ENCODE measurements around the gene GAA.

GAA gene

DNA sequence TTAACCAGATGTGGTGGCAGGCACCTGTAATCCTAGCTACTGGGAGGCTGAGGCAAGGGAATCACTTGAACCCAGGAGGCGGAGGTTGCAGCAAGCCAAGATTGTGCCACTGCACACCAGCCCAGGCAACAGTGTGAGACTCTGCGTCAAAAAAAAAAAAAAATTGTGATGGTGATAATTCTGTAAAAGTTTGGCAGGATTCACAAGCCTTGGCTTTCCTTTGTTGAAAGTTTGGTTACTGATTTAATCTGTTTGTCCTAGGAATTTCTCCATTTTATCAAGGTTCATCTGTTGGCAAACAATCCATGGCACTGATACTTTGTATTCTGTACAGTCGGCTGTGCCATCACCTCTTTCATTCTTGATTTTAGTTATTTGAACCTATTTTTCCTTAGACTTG lies 29.6 kb downstream of the GAA start:
- H3K27me3 Mint-ChIP-seq, result peaks cover 32% of the 10 kb centered on the region
- no peaks in the 10 kb centered on the region for H3K4me1 Mint-ChIP-seq
- H3K9me3 Mint-ChIP-seq, result no peaks in the 10 kb centered on the region
- ATAC-seq (replicated peaks; ENCODE audit: extremely low read depth, poor library complexity, severe bottlenecking), result no peak
- H3K27ac Mint-ChIP-seq (ENCODE audit: low read depth), result no peak overlapping the region
- H3K36me3 Mint-ChIP-seq (ENCODE audit: insufficient read depth), result peaks cover 26% of the 10 kb centered on the region
- no peak overlapping the region for H3K4me3 Mint-ChIP-seq
- DNase-seq (ENCODE audit: low spot score in 2 of 2), result no peak

- ATAC-seq (replicated peaks; ENCODE audit: extremely low read depth, poor library complexity, severe bottlenecking), result no peak
- Mint-ChIP-seq H3K27me3 (peaks cover 15% of the 10 kb centered on the region), H3K9me3 (no peaks in the 10 kb centered on the region), H3K4me3 (no peak overlapping the region), H3K27ac (ENCODE audit: low read depth) (peak overlapping the region; percentile 54), H3K36me3 (ENCODE audit: insufficient read depth) (peaks cover 46% of the 10 kb centered on the region), H3K4me1 (no peaks in the 10 kb centered on the region)
- no peak for DNase-seq (ENCODE audit: low spot score in 2 of 2)
Observed at GRCh38 chr17:80132906-80133625, 31.7 kb downstream of the GAA start.

DNA sequence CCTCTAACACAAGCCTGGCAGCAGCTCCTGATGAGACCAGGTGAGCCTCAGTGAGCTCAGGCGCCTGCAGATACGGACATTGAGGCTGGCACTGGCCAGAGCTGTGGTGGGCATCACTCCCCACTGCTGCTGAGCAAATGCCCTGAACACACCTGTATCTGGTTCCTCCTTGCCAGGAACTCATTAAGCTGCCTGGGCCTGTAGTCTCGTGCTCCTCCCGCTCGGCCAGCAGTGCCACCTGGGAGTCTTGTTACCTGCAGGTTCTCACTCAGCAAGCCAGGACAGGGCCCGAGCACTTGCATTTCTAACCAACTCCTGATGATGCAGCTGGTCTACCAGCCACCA lies 32.2 kb downstream of the GAA start:
- H3K4me3 Mint-ChIP-seq, result no peak overlapping the region
- peaks cover 50% of the 10 kb centered on the region for H3K36me3 Mint-ChIP-seq (ENCODE audit: insufficient read depth)
- H3K9me3 Mint-ChIP-seq, result no peaks in the 10 kb centered on the region
- no peak for DNase-seq (ENCODE audit: low spot score in 2 of 2)
- H3K27ac Mint-ChIP-seq (ENCODE audit: low read depth), result no peak overlapping the region
- ATAC-seq (replicated peaks; ENCODE audit: extremely low read depth, poor library complexity, severe bottlenecking), result no peak
- H3K4me1 Mint-ChIP-seq, result no peaks in the 10 kb centered on the region
- peaks cover 9% of the 10 kb centered on the region for H3K27me3 Mint-ChIP-seq

DNA sequence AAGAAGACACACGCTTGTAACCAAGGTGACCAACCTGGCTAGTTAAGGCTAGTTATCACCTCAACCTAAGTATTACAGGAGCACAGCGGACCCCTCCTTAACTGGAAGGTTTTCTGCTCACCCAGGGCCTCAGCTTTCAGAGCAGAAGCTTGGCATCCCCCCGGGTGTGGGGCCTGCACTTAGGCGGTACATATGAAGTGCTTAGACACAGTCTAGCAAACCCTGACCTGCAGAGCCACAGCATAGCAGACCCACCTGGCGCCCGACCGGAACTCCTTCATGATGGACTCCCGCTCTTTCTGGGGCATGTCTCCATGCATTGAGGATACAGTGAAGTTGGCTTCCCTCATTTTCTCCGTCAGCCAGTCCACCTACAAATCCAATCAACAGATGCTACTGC lies 35.8 kb downstream of the GAA start:
- peaks cover 82% of the 10 kb centered on the region for H3K36me3 Mint-ChIP-seq (ENCODE audit: insufficient read depth)
- no peaks in the 10 kb centered on the region for H3K9me3 Mint-ChIP-seq
- no peak overlapping the region for H3K4me3 Mint-ChIP-seq
- no peaks in the 10 kb centered on the region for H3K27me3 Mint-ChIP-seq
- no peak for ATAC-seq (replicated peaks; ENCODE audit: extremely low read depth, poor library complexity, severe bottlenecking)
- H3K27ac Mint-ChIP-seq (ENCODE audit: low read depth), result no peak overlapping the region
- H3K4me1 Mint-ChIP-seq, result no peaks in the 10 kb centered on the region
- DNase-seq (ENCODE audit: low spot score in 2 of 2), result no peak

- DNase-seq (ENCODE audit: low spot score in 2 of 2), result no peak
- Mint-ChIP-seq H3K36me3 (ENCODE audit: insufficient read depth) (peaks cover 85% of the 10 kb centered on the region), H3K4me1 (no peaks in the 10 kb centered on the region), H3K9me3 (no peaks in the 10 kb centered on the region), H3K4me3 (no peak overlapping the region), H3K27me3 (no peaks in the 10 kb centered on the region), H3K27ac (ENCODE audit: low read depth) (no peak overlapping the region)
- ATAC-seq (replicated peaks; ENCODE audit: extremely low read depth, poor library complexity, severe bottlenecking), result no peak
Observed at GRCh38 chr17:80138856-80139426, 37.6 kb downstream of the GAA start.

- ATAC-seq (replicated peaks; ENCODE audit: extremely low read depth, poor library complexity, severe bottlenecking) (no peak), DNase-seq (ENCODE audit: low spot score in 2 of 2) (no peak)
- H3K9me3 Mint-ChIP-seq, result no peaks in the 10 kb centered on the region
- H3K27ac Mint-ChIP-seq (ENCODE audit: low read depth), result no peak overlapping the region
- no peak overlapping the region for H3K4me3 Mint-ChIP-seq
- H3K4me1 Mint-ChIP-seq, result peaks cover 14% of the 10 kb centered on the region
- no peaks in the 10 kb centered on the region for H3K27me3 Mint-ChIP-seq
- peaks cover 67% of the 10 kb centered on the region for H3K36me3 Mint-ChIP-seq (ENCODE audit: insufficient read depth)
Observed at GRCh38 chr17:80141463-80142165, 40.2 kb downstream of the GAA start.

DNA sequence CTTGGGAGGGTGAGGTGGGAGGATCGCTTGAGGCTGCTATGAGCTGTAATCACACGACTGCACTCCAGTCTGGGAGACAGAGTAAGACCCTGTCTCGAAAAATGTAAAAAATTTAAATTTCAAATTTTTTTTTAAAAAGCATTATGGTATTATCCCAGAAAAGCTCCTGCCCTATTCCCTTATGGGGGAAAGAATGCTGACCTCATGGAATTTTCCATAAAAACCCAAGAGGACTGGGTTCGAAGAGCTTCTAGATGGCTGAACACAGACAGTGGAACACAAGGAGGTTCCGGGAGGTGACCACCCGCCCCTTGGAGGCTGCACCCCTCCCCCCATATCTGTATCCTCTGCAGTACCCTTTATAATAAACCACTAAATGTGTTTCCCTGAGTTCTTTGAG lies 41.5 kb downstream of the GAA start:
- H3K27me3 Mint-ChIP-seq, result no peaks in the 10 kb centered on the region
- ATAC-seq (replicated peaks; ENCODE audit: extremely low read depth, poor library complexity, severe bottlenecking) (no peak), DNase-seq (ENCODE audit: low spot score in 2 of 2) (no peak)
- no peak overlapping the region for H3K4me3 Mint-ChIP-seq
- peaks cover 14% of the 10 kb centered on the region for H3K4me1 Mint-ChIP-seq
- H3K36me3 Mint-ChIP-seq (ENCODE audit: insufficient read depth), result peaks cover 62% of the 10 kb centered on the region
- no peak overlapping the region for H3K27ac Mint-ChIP-seq (ENCODE audit: low read depth)
- H3K9me3 Mint-ChIP-seq, result no peaks in the 10 kb centered on the region

- DNase-seq (ENCODE audit: low spot score in 2 of 2) (no peak), ATAC-seq (replicated peaks; ENCODE audit: extremely low read depth, poor library complexity, severe bottlenecking) (no peak)
- Mint-ChIP-seq H3K4me3 (peak overlapping the region; percentile 81), H3K36me3 (ENCODE audit: insufficient read depth) (peaks cover 43% of the 10 kb centered on the region), H3K9me3 (no peaks in the 10 kb centered on the region), H3K27ac (ENCODE audit: low read depth) (peak overlapping the region; percentile 87), H3K4me1 (peaks cover 19% of the 10 kb centered on the region), H3K27me3 (no peaks in the 10 kb centered on the region)
Observed at GRCh38 chr17:80145076-80146075, 44.0 kb downstream of the GAA start.

DNA sequence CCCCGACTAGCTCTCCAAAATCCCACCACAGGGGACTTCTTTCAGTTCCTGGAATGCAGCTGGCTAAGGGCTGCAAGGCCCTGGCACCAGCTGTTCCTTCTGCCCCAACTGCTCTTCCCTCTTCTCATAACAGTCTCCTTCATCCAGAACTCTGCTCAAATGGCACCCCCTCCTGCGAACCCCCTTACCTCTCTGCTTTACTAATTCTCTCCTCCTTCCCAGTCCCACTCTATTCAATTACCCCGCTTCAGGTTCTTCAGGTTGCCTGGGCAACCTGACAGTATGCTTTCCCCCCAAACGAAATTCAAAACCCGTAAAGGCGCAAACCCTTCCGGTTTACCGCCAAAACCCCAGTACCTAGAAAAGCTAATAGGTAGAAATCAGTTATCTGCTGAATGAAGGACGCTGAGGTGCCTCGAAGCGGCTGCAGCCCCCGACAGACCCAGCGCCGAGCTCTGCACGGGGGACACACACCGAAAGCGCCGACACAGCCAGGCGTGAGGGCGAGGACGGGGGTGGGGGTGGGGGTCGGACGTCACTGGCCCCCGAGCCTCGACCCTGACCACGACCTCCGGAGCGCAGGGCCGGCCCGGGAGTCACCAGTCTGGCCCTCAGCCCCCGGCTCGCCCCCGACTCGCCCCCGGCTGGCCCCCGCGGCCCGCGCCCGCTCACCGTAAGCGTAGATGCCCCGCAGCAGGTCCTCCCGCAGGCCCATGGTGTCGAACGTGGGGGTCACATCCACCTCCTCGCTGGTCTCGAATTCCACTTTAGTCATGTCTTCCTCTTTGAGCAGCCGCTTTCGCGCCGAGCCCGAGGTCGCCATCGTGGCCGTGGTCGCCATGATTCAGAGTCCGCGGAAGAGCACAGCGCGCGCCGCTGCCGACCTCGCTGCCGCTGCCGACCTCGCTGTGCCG lies 45.0 kb downstream of the GAA start:
- H3K27ac Mint-ChIP-seq (ENCODE audit: low read depth), result peak overlapping the region; percentile 87
- peaks cover 34% of the 10 kb centered on the region for H3K36me3 Mint-ChIP-seq (ENCODE audit: insufficient read depth)
- ATAC-seq (replicated peaks; ENCODE audit: extremely low read depth, poor library complexity, severe bottlenecking) (no peak), DNase-seq (ENCODE audit: low spot score in 2 of 2) (no peak)
- H3K27me3 Mint-ChIP-seq, result no peaks in the 10 kb centered on the region
- H3K4me3 Mint-ChIP-seq, result peak overlapping the region; percentile 81
- H3K9me3 Mint-ChIP-seq, result no peaks in the 10 kb centered on the region
- peaks cover 19% of the 10 kb centered on the region for H3K4me1 Mint-ChIP-seq

GRCh38 chr17:80147035-80147822 lies 45.8 kb downstream of the GAA start, which contains the start of gene EIF4A3:
TSS of gene EIF4A3 (minus strand) at chr17:80147128. CDS start at chr17:80146961, 167 bp downstream.
- Mint-ChIP-seq H3K4me1 (peaks cover 23% of the 10 kb centered on the region), H3K27me3 (no peaks in the 10 kb centered on the region), H3K27ac (ENCODE audit: low read depth) (peak within 1 kb of the TSS; percentile 87), H3K4me3 (peak within 1 kb of the TSS; percentile 81), H3K36me3 (ENCODE audit: insufficient read depth) (peaks cover 26% of the 10 kb centered on the region), H3K9me3 (peaks cover 4% of the 10 kb centered on the region)
- peak; percentile 96 for ATAC-seq (replicated peaks; ENCODE audit: extremely low read depth, poor library complexity, severe bottlenecking)
- DNase-seq (ENCODE audit: low spot score in 2 of 2), result peak; percentile 84 to 97

DNA sequence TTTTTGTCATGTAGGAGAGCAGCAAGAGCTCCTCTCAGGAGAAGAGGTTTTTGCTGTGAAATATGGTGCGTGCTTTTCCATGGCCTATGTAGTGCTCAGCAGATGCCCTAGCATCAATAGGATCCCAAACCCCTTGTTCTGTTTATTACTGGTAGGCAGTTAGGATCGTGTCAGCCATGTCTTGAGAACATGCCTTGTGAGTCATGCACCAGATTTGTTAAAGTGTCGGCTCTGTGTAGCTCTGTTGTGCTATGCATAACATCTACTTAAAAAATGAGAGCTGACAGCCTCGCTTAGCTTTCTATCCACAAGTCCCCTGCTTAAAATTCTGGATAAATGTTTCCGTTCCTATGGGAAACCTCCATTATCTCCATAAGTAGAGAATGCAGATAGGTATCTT lies 50.0 kb downstream of the GAA start:
- Mint-ChIP-seq H3K4me3 (no peak overlapping the region), H3K4me1 (peaks cover 15% of the 10 kb centered on the region), H3K9me3 (peaks cover 10% of the 10 kb centered on the region), H3K27ac (ENCODE audit: low read depth) (no peak overlapping the region), H3K27me3 (no peaks in the 10 kb centered on the region), H3K36me3 (ENCODE audit: insufficient read depth) (peaks cover 10% of the 10 kb centered on the region)
- ATAC-seq (replicated peaks; ENCODE audit: extremely low read depth, poor library complexity, severe bottlenecking), result no peak
- DNase-seq (ENCODE audit: low spot score in 2 of 2), result no peak

All from central memory CD8-positive, alpha-beta T cell (primary cell).